BE2C (cell line): ENCODE results near the gene FOXO1.

Source experiments
- DNase-seq: peaks from one replicate; pipeline ENCODE4 v3.0.0-alpha.2; 2020
- H3K27me3 ChIP-seq: fragments of 250-450 bp; sonication (Bioruptor Pico); 2 replicates; pipeline ENCODE4 v1.5.1; 2020; ENCODE audit warnings: mild to moderate bottlenecking
- H3K36me3 ChIP-seq: fragments of 250-450 bp; sonication (Bioruptor Pico); 2 replicates; pipeline ENCODE4 v1.5.1; 2020; ENCODE audit warnings: mild to moderate bottlenecking
- H3K4me1 ChIP-seq: fragments of 250-450 bp; sonication (Bioruptor Pico); 2 replicates; pipeline ENCODE4 v1.5.1; 2020
- H3K4me3 ChIP-seq: 2 replicates; pipeline ENCODE4 v1.5.1; 2011; ENCODE audit warnings: low read depth, low read length
- H3K9me3 ChIP-seq: fragments of 250-450 bp; sonication (Bioruptor Pico); 2 replicates; pipeline ENCODE4 v1.5.1; 2020
- TF ChIP-seq, protein P1 (sequence below): IDR thresholded peaks from 2 replicates; pipeline ENCODE4 v1.5.1; 2012; ENCODE audit warnings: mild to moderate bottlenecking, low read depth, low read length

FOXO1 gene

DNA sequence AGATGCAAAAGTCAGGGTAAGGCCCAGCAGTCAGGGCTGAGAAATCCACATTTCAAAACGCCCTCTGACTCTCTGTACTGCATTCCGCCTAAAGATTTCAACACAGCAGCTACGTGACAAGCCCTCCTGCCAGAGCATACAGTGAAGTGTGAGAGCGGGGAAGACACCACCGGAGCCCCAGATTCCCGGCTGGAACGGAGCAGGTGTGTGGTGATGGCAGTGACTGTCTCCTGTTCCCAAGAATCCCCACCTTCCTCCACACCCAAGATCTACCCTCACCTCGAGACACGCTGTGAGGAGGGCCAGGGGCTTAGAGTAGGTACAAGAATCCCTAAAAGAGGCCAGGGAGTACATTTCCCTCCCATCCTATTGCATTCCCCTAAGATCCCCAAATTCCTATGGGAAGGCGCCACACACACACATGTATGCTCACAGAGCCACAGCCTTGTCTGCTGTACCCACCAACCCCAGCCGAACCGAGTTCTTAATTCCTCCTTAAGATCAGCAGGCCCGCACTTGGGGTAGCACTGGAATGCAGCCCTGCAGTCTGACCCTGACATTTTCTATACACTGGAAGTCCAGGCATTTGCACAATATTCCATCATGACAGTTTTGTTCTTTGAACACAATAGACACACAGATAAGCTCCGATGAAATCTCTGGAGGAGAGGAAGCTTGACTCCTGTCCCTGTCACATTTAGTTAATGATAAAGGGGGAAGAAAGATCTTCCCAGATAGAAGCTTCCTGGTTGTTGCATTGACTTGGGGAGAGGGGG, 102.9 kb downstream of the FOXO1 start:
- no peaks in the 10 kb centered on the region for H3K36me3 ChIP-seq
- no peaks in the 10 kb centered on the region for H3K4me1 ChIP-seq
- no peak for DNase-seq
- no peak overlapping the region for H3K4me3 ChIP-seq
- no peaks in the 10 kb centered on the region for H3K9me3 ChIP-seq
- no peaks in the 10 kb centered on the region for H3K27me3 ChIP-seq
- TF ChIP-seq, protein P1, sequence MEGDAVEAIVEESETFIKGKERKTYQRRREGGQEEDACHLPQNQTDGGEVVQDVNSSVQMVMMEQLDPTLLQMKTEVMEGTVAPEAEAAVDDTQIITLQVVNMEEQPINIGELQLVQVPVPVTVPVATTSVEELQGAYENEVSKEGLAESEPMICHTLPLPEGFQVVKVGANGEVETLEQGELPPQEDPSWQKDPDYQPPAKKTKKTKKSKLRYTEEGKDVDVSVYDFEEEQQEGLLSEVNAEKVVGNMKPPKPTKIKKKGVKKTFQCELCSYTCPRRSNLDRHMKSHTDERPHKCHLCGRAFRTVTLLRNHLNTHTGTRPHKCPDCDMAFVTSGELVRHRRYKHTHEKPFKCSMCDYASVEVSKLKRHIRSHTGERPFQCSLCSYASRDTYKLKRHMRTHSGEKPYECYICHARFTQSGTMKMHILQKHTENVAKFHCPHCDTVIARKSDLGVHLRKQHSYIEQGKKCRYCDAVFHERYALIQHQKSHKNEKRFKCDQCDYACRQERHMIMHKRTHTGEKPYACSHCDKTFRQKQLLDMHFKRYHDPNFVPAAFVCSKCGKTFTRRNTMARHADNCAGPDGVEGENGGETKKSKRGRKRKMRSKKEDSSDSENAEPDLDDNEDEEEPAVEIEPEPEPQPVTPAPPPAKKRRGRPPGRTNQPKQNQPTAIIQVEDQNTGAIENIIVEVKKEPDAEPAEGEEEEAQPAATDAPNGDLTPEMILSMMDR = no peak

DNA sequence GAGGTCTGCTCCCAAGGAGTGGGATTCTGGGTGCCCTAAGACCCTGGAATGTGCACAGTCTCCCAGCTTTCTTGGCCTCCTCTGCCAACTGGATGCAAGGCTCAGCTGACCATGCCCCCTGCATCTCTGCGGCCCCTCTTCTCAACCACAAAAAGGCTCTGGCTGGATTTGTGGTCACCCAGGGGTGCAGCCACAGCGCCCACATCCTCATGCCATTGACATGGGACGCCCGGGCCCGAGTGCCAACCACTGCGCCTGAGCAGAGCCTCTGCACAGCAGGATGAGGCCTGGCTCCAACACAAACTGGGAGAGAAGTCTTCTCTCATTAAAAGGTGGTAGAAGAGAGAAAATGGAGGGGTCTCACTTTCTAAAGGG, 103.5 kb downstream of the FOXO1 start:
- no peak overlapping the region for H3K4me3 ChIP-seq
- no peaks in the 10 kb centered on the region for H3K36me3 ChIP-seq
- H3K27me3 ChIP-seq = no peaks in the 10 kb centered on the region
- TF ChIP-seq, protein P1 = no peak
- no peak for DNase-seq
- H3K4me1 ChIP-seq = no peaks in the 10 kb centered on the region
- H3K9me3 ChIP-seq = no peaks in the 10 kb centered on the region

DNA sequence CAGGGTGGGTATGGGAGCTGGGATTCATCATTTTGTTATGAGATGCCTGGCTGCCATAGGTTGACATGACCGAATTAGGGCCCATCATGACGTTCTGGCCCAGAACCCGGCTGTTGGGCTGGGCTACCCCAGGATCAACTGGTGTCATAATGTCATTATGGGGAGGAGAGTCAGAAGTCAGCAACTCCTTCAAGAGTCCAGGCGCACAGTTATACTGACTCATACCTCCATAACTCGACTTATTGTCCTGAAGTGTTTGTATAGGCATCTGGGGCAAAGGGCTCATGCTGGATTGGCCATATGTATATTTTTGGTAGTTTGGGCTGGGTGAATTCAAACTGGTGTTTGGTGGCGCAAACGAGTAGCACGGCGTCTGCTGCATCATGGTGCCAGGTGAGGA, 106.5 kb downstream of the FOXO1 start:
- no peak overlapping the region for H3K4me3 ChIP-seq

DNA sequence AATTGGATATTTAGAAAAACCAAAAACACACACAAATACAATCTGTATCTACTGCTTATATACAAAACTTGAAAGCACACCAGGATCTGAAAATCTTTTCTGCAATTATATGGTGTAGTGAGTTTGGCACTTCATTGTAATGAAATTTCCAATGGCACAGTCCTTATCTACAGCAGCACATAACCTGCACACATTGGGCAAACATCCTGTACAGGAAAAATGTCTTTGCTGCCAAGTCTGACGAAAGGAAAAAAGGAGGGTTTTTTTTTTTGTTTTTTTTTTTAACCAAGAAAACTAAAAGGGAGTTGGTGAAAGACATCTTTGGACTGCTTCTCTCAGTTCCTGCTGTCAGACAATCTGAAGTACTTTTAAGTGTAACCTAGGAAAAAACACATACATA, 107.8 kb downstream of the FOXO1 start:
- H3K36me3 ChIP-seq = no peaks in the 10 kb centered on the region
- DNase-seq = no peak
- no peaks in the 10 kb centered on the region for H3K9me3 ChIP-seq
- no peaks in the 10 kb centered on the region; the same call in 1 of the 2 replicates for H3K27me3 ChIP-seq
- TF ChIP-seq, protein P1 = no peak
- H3K4me3 ChIP-seq = no peak overlapping the region
- no peaks in the 10 kb centered on the region for H3K4me1 ChIP-seq

More for the DNA sequence above, 106.5 kb downstream of the FOXO1 start:
- Histone ChIP-seq H3K27me3 (no peaks in the 10 kb centered on the region; the same call in 1 of the 2 replicates), H3K9me3 (no peaks in the 10 kb centered on the region), H3K36me3 (no peaks in the 10 kb centered on the region), H3K4me1 (no peaks in the 10 kb centered on the region)
- TF ChIP-seq, protein P1 = no peak
- DNase-seq = no peak

DNA sequence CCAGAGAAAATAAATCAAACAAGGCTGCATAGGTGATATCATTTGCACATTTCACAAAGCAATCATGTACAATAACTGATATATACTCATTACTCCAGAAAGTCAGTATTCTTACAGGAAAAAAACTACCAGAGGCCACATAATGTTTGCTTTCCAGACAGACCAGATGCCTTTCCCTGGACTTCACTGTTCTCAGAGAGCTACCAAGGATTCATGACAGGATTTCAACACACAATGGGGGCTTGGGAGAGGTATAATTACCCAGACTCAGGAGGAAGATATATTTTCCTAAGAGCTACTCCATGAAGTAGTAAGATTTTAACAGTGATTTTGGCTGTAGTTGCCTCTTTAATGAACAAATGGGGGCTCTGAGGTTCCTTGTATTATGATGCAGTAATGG, 110.0 kb downstream of the FOXO1 start:
- H3K4me1 ChIP-seq = no peaks in the 10 kb centered on the region
- no peaks in the 10 kb centered on the region; the same call in 1 of the 2 replicates for H3K27me3 ChIP-seq
- DNase-seq = no peak
- no peaks in the 10 kb centered on the region for H3K9me3 ChIP-seq
- no peaks in the 10 kb centered on the region for H3K36me3 ChIP-seq
- no peak overlapping the region for H3K4me3 ChIP-seq
- TF ChIP-seq, protein P1 = no peak

DNA sequence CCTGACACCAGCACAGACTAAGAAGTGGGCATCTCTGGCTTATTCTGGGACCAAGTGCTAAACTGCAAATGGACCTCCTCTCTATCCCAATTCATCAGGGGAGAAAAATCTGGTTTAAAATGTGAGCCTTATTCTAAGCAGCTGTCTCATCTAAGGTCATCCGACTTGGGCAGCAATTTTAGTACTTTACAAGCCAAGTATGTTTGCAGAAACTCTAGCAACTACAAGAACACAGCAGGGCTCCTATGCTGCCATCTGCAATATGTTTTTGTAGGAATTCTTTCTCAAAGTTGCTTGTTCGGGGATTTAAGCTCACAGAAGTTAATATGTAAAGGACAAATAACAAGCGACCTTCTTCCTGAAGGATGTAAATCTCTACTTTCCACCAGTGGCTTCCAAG, 113.1 kb downstream of the FOXO1 start:
- Histone ChIP-seq H3K4me1 (no peaks in the 10 kb centered on the region), H3K9me3 (no peaks in the 10 kb centered on the region), H3K36me3 (no peaks in the 10 kb centered on the region), H3K4me3 (no peak overlapping the region), H3K27me3 (no peaks in the 10 kb centered on the region; the same call in 1 of the 2 replicates)
- no peak for DNase-seq
- TF ChIP-seq, protein P1 = no peak
